HUES48 (cell line): ENCODE measurements around the gene USP7.

ENCODE experiments used
- H3K27ac ChIP-seq: one replicate; pipeline ENCODE4 v1.7.0; 2013; ENCODE audit warnings: low read depth, low read length, inconsistent platforms
- H3K27me3 ChIP-seq: 2 replicates; pipeline ENCODE4 v1.6.1; 2013; ENCODE audit warnings: mild to moderate bottlenecking, low read length; ENCODE audit not compliant: control insufficient read depth, insufficient read depth
- H3K36me3 ChIP-seq: 2 replicates; pipeline ENCODE4 v1.6.1; 2013; ENCODE audit warnings: low read length; ENCODE audit not compliant: control insufficient read depth, insufficient read depth
- H3K4me1 ChIP-seq: 2 replicates; pipeline ENCODE4 v1.6.1; 2013; ENCODE audit warnings: mild to moderate bottlenecking, low read length; ENCODE audit not compliant: control insufficient read depth, insufficient read depth
- H3K4me3 ChIP-seq: 2 replicates; pipeline ENCODE4 v1.5.1; 2013; ENCODE audit warnings: mild to moderate bottlenecking, low read depth, low read length
- H3K9ac ChIP-seq: 2 replicates; pipeline ENCODE4 v1.6.1; 2013; ENCODE audit warnings: mild to moderate bottlenecking, low read depth, low read length, moderate library complexity
- H3K9me3 ChIP-seq: 2 replicates; pipeline ENCODE4 v1.6.1; 2013; ENCODE audit warnings: low read length; ENCODE audit not compliant: control insufficient read depth, insufficient read depth

The USP7 gene

DNA sequence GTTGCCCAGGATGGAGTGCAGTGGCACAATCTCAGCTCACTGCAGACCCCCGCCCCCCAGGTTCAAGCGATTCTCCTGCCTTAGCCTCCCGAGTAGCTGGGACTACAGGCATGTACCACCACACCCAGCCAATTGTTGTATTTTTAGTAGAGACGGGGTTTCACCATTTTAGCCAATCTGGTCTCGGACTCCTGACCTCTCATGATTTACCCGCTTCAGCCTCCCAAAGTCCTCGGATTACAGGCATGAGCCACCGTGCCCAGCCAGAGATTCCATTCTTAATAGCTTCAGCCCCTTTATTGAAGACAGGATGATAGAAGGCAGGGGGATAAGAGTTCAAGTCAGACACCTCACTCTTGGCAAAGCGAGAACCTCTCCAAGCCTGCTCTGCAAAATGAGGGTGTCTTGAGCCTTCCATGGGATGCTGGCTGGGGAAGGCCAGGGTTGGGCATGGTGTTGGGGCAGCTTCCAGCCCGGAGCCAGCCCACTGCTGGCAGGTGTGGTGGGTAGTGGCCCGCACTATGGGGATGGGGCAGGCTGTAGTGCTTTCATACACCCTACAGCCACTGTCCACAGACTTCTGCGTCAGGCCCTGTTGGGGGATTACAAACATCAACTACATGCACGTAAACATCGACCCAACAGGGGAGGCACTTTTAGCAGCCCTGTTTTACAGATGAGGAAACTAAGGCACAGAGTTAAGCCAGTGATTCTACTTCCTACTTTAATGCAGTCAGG, 98.4 kb downstream of the USP7 start:
- Histone ChIP-seq H3K27ac (peak overlapping the region; percentile 90), H3K4me3 (peak overlapping the region; percentile 98), H3K36me3 (peaks cover 11% of the 10 kb centered on the region), H3K4me1 (peaks cover 53% of the 10 kb centered on the region), H3K27me3 (no peaks in the 10 kb centered on the region), H3K9ac (no peak overlapping the region), H3K9me3 (no peaks in the 10 kb centered on the region)

DNA sequence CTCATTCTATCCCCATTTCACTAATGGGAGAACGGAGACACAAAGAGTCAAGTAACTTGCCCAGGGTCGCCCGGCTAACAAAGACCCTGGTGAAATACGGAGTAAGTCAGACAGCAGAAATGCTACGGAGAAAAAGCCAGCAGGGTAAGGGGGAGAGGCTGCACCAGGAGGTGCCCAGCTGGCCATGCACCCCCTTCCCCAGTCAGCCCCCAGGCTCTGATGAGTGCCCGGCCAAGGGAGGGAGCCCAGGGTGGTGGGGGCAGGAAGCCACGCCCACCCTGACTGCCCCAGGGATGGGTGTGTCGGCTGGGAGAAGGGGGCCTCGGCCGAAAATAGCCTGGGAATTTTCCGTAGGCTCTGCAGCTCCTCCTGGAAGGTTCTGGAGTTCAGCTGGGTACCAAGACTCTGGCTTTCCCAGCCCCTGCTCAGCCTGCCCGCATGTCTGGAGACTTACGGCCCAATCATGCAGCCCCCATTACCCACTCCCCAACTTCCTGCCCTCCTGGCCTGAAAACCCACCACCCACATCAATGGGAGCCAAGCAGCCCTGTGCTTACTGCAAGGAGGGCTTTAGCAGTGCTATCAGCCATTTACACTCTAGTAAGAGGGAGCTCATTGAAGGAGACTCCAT, 99.1 kb downstream of the USP7 start:
- peaks cover 58% of the 10 kb centered on the region for H3K4me1 ChIP-seq
- no peaks in the 10 kb centered on the region for H3K27me3 ChIP-seq
- H3K9me3 ChIP-seq = no peaks in the 10 kb centered on the region
- peaks cover 16% of the 10 kb centered on the region for H3K36me3 ChIP-seq
- no peak overlapping the region for H3K9ac ChIP-seq
- H3K4me3 ChIP-seq = no peak overlapping the region
- peak overlapping the region; percentile 43 for H3K27ac ChIP-seq

DNA sequence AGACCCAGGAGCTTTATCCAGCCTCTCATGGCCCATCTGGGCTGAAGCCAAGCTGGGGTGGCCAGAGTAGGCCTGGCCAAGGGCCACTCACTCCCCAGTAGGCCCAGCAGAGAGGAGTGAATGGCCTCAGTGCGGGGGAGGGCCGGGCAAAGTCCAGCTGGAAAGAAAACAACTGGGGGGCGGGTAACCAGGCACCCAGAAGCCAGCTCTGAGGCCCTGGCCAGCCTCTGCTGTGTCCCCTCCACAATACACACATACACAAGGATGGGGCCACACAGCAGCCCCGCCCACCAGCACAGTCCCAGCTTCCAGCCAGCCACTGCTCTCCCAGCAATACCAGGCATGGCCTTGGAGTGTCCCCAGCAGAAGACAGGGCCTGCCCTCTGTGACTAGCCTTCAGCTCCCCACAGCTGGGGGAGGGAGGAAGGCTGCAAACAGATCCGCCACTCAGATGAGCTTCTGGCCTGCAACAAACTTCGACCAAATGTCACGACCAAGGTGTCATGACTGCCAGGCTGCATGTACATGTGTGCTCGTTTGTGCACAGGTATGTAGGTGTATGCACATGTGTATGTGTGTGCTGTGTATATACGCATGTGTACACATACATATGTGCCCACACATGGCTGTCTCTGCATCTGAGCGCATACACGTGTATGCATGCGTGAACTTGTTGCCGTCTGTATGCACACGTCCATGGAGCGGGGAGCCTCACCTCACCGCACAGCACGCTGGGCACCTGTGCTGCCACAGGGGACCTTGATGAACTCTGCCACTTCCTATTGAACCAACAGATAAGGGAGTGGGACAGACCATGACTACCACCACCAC, 99.9 kb downstream of the USP7 start:
- H3K27ac ChIP-seq = peak overlapping the region; percentile 51
- peaks cover 23% of the 10 kb centered on the region for H3K36me3 ChIP-seq
- no peak overlapping the region for H3K4me3 ChIP-seq
- no peaks in the 10 kb centered on the region for H3K9me3 ChIP-seq
- no peaks in the 10 kb centered on the region for H3K27me3 ChIP-seq
- H3K4me1 ChIP-seq = peaks cover 53% of the 10 kb centered on the region
- H3K9ac ChIP-seq = no peak overlapping the region

DNA sequence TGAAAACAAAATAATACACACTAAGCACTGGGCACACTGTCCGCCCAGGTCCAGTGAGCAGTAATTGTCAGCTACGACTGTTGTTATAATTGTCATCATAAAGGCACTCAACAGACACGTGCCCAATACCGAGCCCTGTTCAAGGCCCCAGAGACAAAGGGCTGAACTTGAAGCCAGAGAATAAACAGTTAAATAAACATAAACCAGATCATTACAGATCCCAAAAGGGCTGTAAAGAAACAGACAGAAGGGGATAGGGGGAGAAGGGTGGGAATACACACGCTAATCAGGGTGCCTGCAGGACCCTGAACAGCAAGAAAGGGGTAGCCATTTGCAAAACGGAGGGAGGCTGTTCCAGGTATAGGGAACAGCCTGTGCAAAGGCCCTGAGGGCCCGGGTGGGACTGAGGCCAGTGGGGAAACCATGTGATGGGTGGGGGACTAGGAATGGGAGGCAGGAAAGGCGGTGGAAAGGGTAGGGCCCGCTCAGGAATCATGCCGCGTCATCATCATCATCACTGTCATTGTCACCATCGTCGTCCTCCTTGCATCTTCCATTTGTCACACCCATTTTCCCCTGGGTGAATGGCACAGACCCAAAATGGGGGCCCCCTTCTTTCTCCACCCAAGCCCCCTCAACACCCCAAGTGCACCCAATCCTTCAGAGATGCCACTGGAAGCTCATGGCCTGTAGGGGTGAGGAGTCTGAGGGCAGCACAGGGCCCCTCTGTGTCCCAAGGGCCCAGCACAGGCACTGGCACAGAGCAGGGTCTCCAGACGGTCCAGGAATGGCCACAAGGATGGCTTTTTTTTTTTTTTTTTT, 101.2 kb downstream of the USP7 start:
- H3K4me3 ChIP-seq = no peak overlapping the region
- H3K36me3 ChIP-seq = peaks cover 34% of the 10 kb centered on the region
- peaks cover 53% of the 10 kb centered on the region for H3K4me1 ChIP-seq
- H3K9me3 ChIP-seq = no peaks in the 10 kb centered on the region
- no peak overlapping the region for H3K27ac ChIP-seq
- no peaks in the 10 kb centered on the region for H3K27me3 ChIP-seq
- no peak overlapping the region for H3K9ac ChIP-seq

DNA sequence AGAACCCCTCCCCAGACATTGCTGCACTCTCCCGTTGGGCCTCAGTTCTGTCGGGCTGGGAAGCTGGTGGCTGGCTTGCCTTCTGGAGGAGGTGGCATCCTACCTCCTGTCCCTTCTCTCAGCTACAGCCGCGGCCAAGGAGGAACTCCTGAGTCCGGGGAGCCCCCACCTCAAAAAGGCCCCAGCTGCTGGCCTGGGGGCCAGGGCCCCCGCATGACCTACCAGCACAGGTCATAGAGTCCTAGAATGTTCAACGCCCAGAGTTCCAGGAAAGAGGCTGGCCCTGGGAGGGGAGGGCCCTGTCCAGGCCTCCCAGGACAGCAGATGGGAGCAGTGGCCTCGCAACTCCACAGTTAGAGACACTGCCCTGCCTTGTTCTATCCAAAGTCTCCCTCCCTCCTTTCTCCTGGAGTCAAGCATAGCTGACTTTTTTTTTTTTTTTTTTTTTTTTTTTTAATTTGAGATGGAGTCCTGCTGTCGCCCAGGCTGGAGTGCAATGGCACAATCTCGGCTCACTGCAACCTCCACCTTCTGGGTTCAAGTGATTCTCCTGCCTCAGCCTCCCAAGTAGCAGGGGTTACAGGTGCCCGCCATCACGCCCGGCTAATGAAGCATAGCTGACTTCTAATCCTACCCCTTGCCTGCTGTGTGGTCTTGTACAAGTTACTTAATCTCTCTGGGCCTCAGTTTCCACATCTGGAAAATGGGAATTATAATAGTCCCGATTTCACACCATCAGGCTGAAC, 102.0 kb downstream of the USP7 start:
- peaks cover 38% of the 10 kb centered on the region for H3K36me3 ChIP-seq

GRCh38 chr16:8859913-8860881, 103.5 kb downstream of the USP7 start:
- Histone ChIP-seq H3K4me3 (no peak overlapping the region), H3K27ac (no peak overlapping the region), H3K9ac (no peak overlapping the region), H3K4me1 (peaks cover 41% of the 10 kb centered on the region), H3K36me3 (peaks cover 53% of the 10 kb centered on the region), H3K9me3 (no peaks in the 10 kb centered on the region), H3K27me3 (no peaks in the 10 kb centered on the region)

More for the DNA sequence above, 102.0 kb downstream of the USP7 start:
- no peaks in the 10 kb centered on the region for H3K9me3 ChIP-seq
- H3K27me3 ChIP-seq = no peaks in the 10 kb centered on the region
- H3K27ac ChIP-seq = peak overlapping the region; percentile 2
- peaks cover 53% of the 10 kb centered on the region for H3K4me1 ChIP-seq
- no peak overlapping the region for H3K4me3 ChIP-seq
- H3K9ac ChIP-seq = no peak overlapping the region

DNA sequence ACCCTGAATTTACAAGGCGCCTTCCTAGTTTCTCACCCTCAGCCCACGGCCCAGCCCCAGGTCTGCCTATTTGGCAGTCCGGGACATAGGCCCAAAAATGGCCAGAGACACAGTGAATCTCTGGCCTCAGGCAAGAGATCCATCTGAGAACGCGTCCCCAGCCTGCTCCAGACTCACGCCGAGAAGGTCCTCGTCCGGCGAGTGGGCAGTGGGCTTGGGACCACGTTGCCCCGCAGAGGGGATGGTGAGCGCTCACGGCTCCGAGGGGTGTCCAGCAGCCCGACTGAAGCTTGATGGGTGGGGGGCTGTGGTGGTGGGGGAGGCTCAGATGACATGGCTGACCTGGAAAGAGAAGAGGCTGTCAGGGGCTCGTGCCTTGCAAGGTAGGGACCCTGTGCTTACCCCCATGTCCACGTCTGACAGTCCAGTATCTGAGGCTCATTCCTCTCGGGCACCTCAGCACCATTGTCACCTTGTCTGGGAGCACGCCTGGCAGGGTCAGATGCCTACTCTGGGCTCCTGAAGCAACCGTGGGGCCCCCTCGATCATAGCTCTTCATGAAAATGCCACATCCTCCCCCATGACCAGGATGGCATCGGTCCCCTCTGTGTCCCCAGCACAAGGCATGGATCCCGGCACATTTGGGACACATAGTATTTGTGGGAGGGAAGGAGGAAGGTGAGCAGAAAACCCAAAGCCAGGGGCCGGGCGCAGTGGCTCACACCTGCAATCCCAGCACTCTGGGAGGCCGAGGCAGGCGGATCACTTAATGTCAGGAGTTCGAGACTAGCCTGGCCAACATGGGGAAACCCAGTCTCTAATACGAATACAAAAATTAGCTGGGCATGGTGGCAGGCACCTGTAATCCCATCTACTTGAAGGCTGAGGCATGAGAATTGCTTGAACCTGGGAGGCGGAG, 104.5 kb downstream of the USP7 start:
- no peak overlapping the region for H3K9ac ChIP-seq
- no peak overlapping the region for H3K4me3 ChIP-seq
- no peaks in the 10 kb centered on the region for H3K27me3 ChIP-seq
- H3K36me3 ChIP-seq = peaks cover 63% of the 10 kb centered on the region
- no peak overlapping the region for H3K27ac ChIP-seq
- peaks cover 31% of the 10 kb centered on the region for H3K4me1 ChIP-seq
- H3K9me3 ChIP-seq = no peaks in the 10 kb centered on the region

DNA sequence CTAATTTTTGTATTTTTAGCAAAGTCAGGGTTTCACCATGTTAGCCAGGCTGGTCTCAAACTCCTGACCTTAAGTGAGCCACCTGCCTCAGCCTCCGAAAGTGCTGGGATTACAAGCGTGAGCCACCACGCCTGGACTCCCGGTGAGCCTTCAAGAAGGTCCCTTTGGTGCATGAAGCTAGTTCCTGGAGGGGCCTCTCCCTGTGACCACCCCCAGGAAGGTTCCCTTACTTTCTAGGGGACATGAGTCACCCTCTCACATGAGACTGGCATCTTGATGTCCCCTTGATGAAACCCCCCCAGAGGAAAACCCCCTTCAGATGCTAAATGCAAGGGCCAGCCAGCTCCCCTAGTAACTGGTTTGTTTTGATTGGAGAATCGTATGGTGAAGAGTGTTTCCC, 107.7 kb downstream of the USP7 start:
- H3K4me3 ChIP-seq = no peak overlapping the region
- no peak overlapping the region for H3K9ac ChIP-seq
- H3K4me1 ChIP-seq = 0 out of 2 replicates have a peak, but pooled peaks cover 9% of the 10 kb centered on the region
- H3K27me3 ChIP-seq = no peaks in the 10 kb centered on the region
- H3K27ac ChIP-seq = no peak overlapping the region
- no peaks in the 10 kb centered on the region for H3K9me3 ChIP-seq
- peaks cover 82% of the 10 kb centered on the region for H3K36me3 ChIP-seq
